Tibial artery (tissue), 4 donors: Measurements from ENCODE around the gene ARHGEF3.

ENCODE experiments used
- DNase-seq, 2 donors: peaks; one replicate each; pipeline ENCODE4 v3.0.0-alpha.2; 2019
- H3K27ac ChIP-seq, 2 donors: fragments of 200-600 bp; sonication (generic) in 1 of 2; 1 replicate in 1 of 2; 2 replicates in 1 of 2; pipeline ENCODE4 v1.5.1; 2018 to 2019; ENCODE audit warnings: mild to moderate bottlenecking in 1 of 2
- H3K27me3 ChIP-seq, 2 donors: fragments of 200-600 bp; sonication (generic) in 1 of 2; one replicate each; pipeline versions ENCODE4 v1.5.1 to v1.6.0; 2016 to 2019
- H3K36me3 ChIP-seq, 3 donors: fragments of 200-600 bp; sonication (generic) in 2 of 3; one replicate each; pipeline ENCODE4 v1.5.1; 2016 to 2019; ENCODE audit warnings: mild to moderate bottlenecking in 2 of 3
- H3K4me1 ChIP-seq, 4 donors: fragments of 200-600 bp; sonication (generic) in 2 of 4; 1 replicate in 3 of 4; 2 replicates in 1 of 4; pipeline ENCODE4 v1.5.1; 2016 to 2019
- H3K4me3 ChIP-seq, 2 donors: fragments of 200-600 bp; sonication (generic) in 1 of 2; 1 replicate in 1 of 2; 2 replicates in 1 of 2; pipeline ENCODE4 v1.5.1; 2018 to 2019; ENCODE audit warnings: mild to moderate bottlenecking in 2 of 2
- H3K9me3 ChIP-seq, 3 donors: fragments of 200-600 bp; sonication (generic) in 1 of 3; one replicate each; pipeline ENCODE4 v1.5.1; 2016 to 2019
- CTCF ChIP-seq, 2 experiments: fragments of 200-600 bp in 1 of 2; fragments of 450-650 bp in 1 of 2; IDR thresholded peaks; one replicate each; pipeline ENCODE4 v1.5.1; 2017 to 2019; ENCODE audit warnings: antibody characterized with exemption in 2 of 2, mild to moderate bottlenecking in 1 of 2, moderate library complexity in 1 of 2
- intact Hi-C: fragments of 100-400 bp; cut with DNase I; formaldehyde crosslinking; loops from one replicate; pipeline ENCODE4 v1.15.0; 2023; ENCODE audit warnings: low total_unique reads

Gene ARHGEF3

GRCh38 chr3:56833022-56833421 is 31.3 kb upstream of the ARHGEF3 start:
- Histone ChIP-seq H3K27me3 (no peaks in the 10 kb centered on the region), H3K4me1 (no peaks in the 10 kb centered on the region), H3K27ac (no peak overlapping the region), H3K9me3 (no peaks in the 10 kb centered on the region), H3K4me3 (no peak overlapping the region), H3K36me3 (no peaks in the 10 kb centered on the region)
- no peak for TF ChIP-seq CTCF (IDR thresholded peaks at IDR 0.05)
- no peak for DNase-seq
- intact Hi-C loops: no loop called here

GRCh38 chr3:56831572-56831971 is 29.8 kb upstream of the ARHGEF3 start:
- Histone ChIP-seq H3K36me3 (no peaks in the 10 kb centered on the region), H3K27me3 (no peaks in the 10 kb centered on the region), H3K27ac (no peak overlapping the region), H3K9me3 (no peaks in the 10 kb centered on the region), H3K4me1 (no peaks in the 10 kb centered on the region), H3K4me3 (no peak overlapping the region)
- DNase-seq: no peak
- TF ChIP-seq CTCF (IDR thresholded peaks at IDR 0.05): no peak
- intact Hi-C loops: no loop called here

- TF ChIP-seq CTCF (IDR thresholded peaks at IDR 0.05): no peak
- no peak for DNase-seq
- no peak overlapping the region for H3K4me3 ChIP-seq
- intact Hi-C loops: no loop called here
- no peaks in the 10 kb centered on the region for H3K36me3 ChIP-seq
- H3K27ac ChIP-seq: no peak overlapping the region
- no peaks in the 10 kb centered on the region for H3K4me1 ChIP-seq
- H3K27me3 ChIP-seq: no peaks in the 10 kb centered on the region
- H3K9me3 ChIP-seq: no peaks in the 10 kb centered on the region
These were observed 29.1 kb upstream of the ARHGEF3 start for GRCh38 chr3:56830884-56831283.

GRCh38 chr3:56829533-56829932 is 27.8 kb upstream of the ARHGEF3 start:
- Histone ChIP-seq H3K9me3 (no peaks in the 10 kb centered on the region), H3K27me3 (no peaks in the 10 kb centered on the region), H3K27ac (no peak overlapping the region), H3K4me1 (no peaks in the 10 kb centered on the region), H3K4me3 (no peak overlapping the region), H3K36me3 (no peaks in the 10 kb centered on the region)
- DNase-seq: no peak
- intact Hi-C loops: no loop called here
- no peak for TF ChIP-seq CTCF (IDR thresholded peaks at IDR 0.05)

GRCh38 chr3:56826831-56827722 is 25.3 kb upstream of the ARHGEF3 start:
- Histone ChIP-seq H3K27ac (no peak overlapping the region), H3K4me1 (no peaks in the 10 kb centered on the region), H3K4me3 (no peak overlapping the region), H3K9me3 (no peaks in the 10 kb centered on the region), H3K36me3 (no peaks in the 10 kb centered on the region), H3K27me3 (no peaks in the 10 kb centered on the region)
- no peak for TF ChIP-seq CTCF (IDR thresholded peaks at IDR 0.05)
- intact Hi-C loops: no loop called here
- DNase-seq: no peak
